Ishikawa (cell line): ENCODE results near the gene LRP1.

Source experiments
- EP300 ChIP-seq: IDR thresholded peaks from 2 replicates; pipeline ENCODE4 v1.6.1; 2012; ENCODE audit warnings: borderline replicate concordance
- TAF1 ChIP-seq: IDR thresholded peaks from 2 replicates; pipeline ENCODE4 v1.6.1; 2012; ENCODE audit warnings: low read depth, mild to moderate bottlenecking
- TCF12 ChIP-seq: IDR thresholded peaks from 2 replicates; pipeline ENCODE4 v1.6.1; 2012; ENCODE audit warnings: low read depth
- USF1 ChIP-seq: IDR thresholded peaks from 2 replicates; pipeline ENCODE4 v1.6.1; 2012
- TF ChIP-seq, protein P1 (sequence below): IDR thresholded peaks from 2 replicates; pipeline ENCODE4 v1.6.1; 2012; ENCODE audit warnings: low read depth, mild to moderate bottlenecking

GRCh38 chr12:57230381-57231155, 102.3 kb downstream of the LRP1 start:
- TF ChIP-seq, protein P1, sequence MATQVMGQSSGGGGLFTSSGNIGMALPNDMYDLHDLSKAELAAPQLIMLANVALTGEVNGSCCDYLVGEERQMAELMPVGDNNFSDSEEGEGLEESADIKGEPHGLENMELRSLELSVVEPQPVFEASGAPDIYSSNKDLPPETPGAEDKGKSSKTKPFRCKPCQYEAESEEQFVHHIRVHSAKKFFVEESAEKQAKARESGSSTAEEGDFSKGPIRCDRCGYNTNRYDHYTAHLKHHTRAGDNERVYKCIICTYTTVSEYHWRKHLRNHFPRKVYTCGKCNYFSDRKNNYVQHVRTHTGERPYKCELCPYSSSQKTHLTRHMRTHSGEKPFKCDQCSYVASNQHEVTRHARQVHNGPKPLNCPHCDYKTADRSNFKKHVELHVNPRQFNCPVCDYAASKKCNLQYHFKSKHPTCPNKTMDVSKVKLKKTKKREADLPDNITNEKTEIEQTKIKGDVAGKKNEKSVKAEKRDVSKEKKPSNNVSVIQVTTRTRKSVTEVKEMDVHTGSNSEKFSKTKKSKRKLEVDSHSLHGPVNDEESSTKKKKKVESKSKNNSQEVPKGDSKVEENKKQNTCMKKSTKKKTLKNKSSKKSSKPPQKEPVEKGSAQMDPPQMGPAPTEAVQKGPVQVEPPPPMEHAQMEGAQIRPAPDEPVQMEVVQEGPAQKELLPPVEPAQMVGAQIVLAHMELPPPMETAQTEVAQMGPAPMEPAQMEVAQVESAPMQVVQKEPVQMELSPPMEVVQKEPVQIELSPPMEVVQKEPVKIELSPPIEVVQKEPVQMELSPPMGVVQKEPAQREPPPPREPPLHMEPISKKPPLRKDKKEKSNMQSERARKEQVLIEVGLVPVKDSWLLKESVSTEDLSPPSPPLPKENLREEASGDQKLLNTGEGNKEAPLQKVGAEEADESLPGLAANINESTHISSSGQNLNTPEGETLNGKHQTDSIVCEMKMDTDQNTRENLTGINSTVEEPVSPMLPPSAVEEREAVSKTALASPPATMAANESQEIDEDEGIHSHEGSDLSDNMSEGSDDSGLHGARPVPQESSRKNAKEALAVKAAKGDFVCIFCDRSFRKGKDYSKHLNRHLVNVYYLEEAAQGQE: no peak
- no peak for TF ChIP-seq USF1
- TF ChIP-seq TCF12: no peak
- TF ChIP-seq EP300: no peak
- TF ChIP-seq TAF1: no peak
